Amniotic stem cell (primary cell): ENCODE measurements around the gene RIC1.
"Not testable (repeated sequence)": the region's sequence is repeated elsewhere in the genome, so short reads cannot be mapped to it uniquely, and the experiment has no call there.

ENCODE experiments used
- DNase-seq: peaks from one replicate; lab custom pipeline; 2025; lab: John Stamatoyannopoulos, UW

The RIC1 gene

GRCh38 chr9:5787759-5788302, 158.9 kb downstream of the RIC1 start:
- no peak for DNase-seq

- DNase-seq, result no peak
Measured at GRCh38 chr9:5789489-5789888, 160.6 kb downstream of the RIC1 start.

- no peak for DNase-seq
Measured at GRCh38 chr9:5790923-5791322, 162.0 kb downstream of the RIC1 start.

GRCh38 chr9:5791870-5792269, 163.0 kb downstream of the RIC1 start:
- DNase-seq, result no peak

GRCh38 chr9:5793812-5794211, 164.9 kb downstream of the RIC1 start:
- DNase-seq, result no peak

GRCh38 chr9:5796298-5796697, 167.4 kb downstream of the RIC1 start:
- DNase-seq, result no peak

GRCh38 chr9:5798581-5798980, 169.7 kb downstream of the RIC1 start:
- no peak for DNase-seq

- DNase-seq, result peak; percentile 42
Measured at GRCh38 chr9:5799314-5799713, 170.4 kb downstream of the RIC1 start.

- DNase-seq, result not testable (repeated sequence)
Measured at GRCh38 chr9:5800378-5800777, 171.5 kb downstream of the RIC1 start.

GRCh38 chr9:5800969-5801738, 172.2 kb downstream of the RIC1 start:
- DNase-seq, result no peak

GRCh38 chr9:5801739-5802113, 172.8 kb downstream of the RIC1 start:
- DNase-seq, result no peak

- DNase-seq, result no peak
Measured at GRCh38 chr9:5805478-5805877, 176.6 kb downstream of the RIC1 start.

GRCh38 chr9:5811751-5812150, 182.8 kb downstream of the RIC1 start:
- DNase-seq, result no peak

- no peak for DNase-seq
Measured at GRCh38 chr9:5813824-5814223, 184.9 kb downstream of the RIC1 start.

- no peak for DNase-seq
Measured at GRCh38 chr9:5815461-5815860, 186.6 kb downstream of the RIC1 start.

- no peak for DNase-seq
Measured at GRCh38 chr9:5817862-5818261, 189.0 kb downstream of the RIC1 start.

- no peak for DNase-seq
Measured at GRCh38 chr9:5818424-5819142, 189.7 kb downstream of the RIC1 start.

- DNase-seq, result no peak
Measured at GRCh38 chr9:5819174-5819573, 190.3 kb downstream of the RIC1 start.

GRCh38 chr9:5820425-5820824, 191.5 kb downstream of the RIC1 start:
- no peak for DNase-seq

- no peak for DNase-seq
Measured at GRCh38 chr9:5825223-5825622, 196.3 kb downstream of the RIC1 start.
